Endothelial cell (in vitro differentiated cells): Measurements from ENCODE around the gene AKAP8. TPM values are rescaled to one million over a fixed set of nuclear protein-coding genes. Genes with fewer than 3 reads are reported as not detected.
A peak's percentile ranks its signal among the peaks of the same experiment; 100 is the strongest.

Experiments
- DNase-seq: peaks from one replicate; pipeline ENCODE4 v3.0.0; 2021; ENCODE audit warnings: low spot score
- H3K27ac Mint-ChIP-seq: one replicate; pipeline ENCODE4 v1.8.0; 2021; ENCODE audit warnings: mixed read lengths, inconsistent platforms; ENCODE audit not compliant: unreplicated experiment
- H3K27me3 Mint-ChIP-seq: one replicate; pipeline ENCODE4 v1.8.0; 2021; ENCODE audit warnings: mild to moderate bottlenecking, moderate library complexity, mixed read lengths, inconsistent platforms; ENCODE audit not compliant: unreplicated experiment
- H3K36me3 Mint-ChIP-seq: one replicate; pipeline ENCODE4 v1.8.0; 2021; ENCODE audit warnings: mild to moderate bottlenecking, low read depth, mixed read lengths, inconsistent platforms; ENCODE audit not compliant: unreplicated experiment
- H3K4me1 Mint-ChIP-seq: one replicate; pipeline ENCODE4 v1.8.0; 2021; ENCODE audit warnings: mild to moderate bottlenecking, mixed read lengths, inconsistent platforms; ENCODE audit not compliant: unreplicated experiment
- H3K4me3 Mint-ChIP-seq: one replicate; pipeline ENCODE4 v1.8.0; 2021; ENCODE audit warnings: mild to moderate bottlenecking, mixed read lengths, inconsistent platforms; ENCODE audit not compliant: unreplicated experiment
- H3K9me3 Mint-ChIP-seq: one replicate; pipeline ENCODE4 v1.8.0; 2021; ENCODE audit warnings: mixed read lengths, inconsistent platforms; ENCODE audit not compliant: unreplicated experiment
- total RNA-seq: library from RNA; stranded (reverse); fragmentation: NEBNext Ultra II Directional; extraction: Animal tissue kit (Norgen Biotek cat#: 25700); gene quantifications from one replicate; pipeline ENCODE4 v1.2.1, GENCODE V29; 2021; ENCODE audit not compliant: unreplicated experiment
- TF ChIP-seq, protein P1 (sequence below): fragments of 200-600 bp; sonication (generic); IDR thresholded peaks from one replicate; pipeline ENCODE4 v1.5.0; 2021; ENCODE audit warnings: antibody characterized with exemption; ENCODE audit not compliant: unreplicated experiment

Gene AKAP8
- total RNA-seq, 1 donor from 2014 or later: 36.5 TPM

DNA sequence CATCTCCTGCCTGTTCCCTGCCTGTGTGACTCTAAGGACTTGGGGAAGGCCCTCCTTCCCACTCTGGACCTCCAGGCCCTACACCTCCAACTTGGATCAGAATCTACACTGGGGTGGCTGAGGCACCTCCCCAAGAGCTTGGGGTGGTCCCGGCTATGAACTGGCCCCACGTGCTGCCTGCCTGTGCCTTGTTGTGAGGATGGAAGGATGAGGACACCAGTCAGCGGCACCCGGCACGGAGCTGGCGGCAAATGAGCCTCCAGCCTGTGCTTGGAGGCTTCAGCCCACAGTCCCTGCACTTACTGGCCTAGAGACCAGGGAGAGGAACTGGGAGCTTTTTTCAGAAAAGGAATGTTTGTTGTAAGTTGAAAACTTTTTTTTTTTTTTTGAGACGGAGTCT lies 8.5 kb downstream of the AKAP8 start:
- peaks cover 28% of the 10 kb centered on the region for H3K36me3 Mint-ChIP-seq
- no peak overlapping the region for H3K4me3 Mint-ChIP-seq
- H3K4me1 Mint-ChIP-seq: no peaks in the 10 kb centered on the region
- TF ChIP-seq, protein P1, sequence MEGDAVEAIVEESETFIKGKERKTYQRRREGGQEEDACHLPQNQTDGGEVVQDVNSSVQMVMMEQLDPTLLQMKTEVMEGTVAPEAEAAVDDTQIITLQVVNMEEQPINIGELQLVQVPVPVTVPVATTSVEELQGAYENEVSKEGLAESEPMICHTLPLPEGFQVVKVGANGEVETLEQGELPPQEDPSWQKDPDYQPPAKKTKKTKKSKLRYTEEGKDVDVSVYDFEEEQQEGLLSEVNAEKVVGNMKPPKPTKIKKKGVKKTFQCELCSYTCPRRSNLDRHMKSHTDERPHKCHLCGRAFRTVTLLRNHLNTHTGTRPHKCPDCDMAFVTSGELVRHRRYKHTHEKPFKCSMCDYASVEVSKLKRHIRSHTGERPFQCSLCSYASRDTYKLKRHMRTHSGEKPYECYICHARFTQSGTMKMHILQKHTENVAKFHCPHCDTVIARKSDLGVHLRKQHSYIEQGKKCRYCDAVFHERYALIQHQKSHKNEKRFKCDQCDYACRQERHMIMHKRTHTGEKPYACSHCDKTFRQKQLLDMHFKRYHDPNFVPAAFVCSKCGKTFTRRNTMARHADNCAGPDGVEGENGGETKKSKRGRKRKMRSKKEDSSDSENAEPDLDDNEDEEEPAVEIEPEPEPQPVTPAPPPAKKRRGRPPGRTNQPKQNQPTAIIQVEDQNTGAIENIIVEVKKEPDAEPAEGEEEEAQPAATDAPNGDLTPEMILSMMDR: no peak
- H3K27me3 Mint-ChIP-seq: peaks cover 5% of the 10 kb centered on the region
- H3K27ac Mint-ChIP-seq: no peak overlapping the region
- DNase-seq: no peak
- H3K9me3 Mint-ChIP-seq: no peaks in the 10 kb centered on the region

DNA sequence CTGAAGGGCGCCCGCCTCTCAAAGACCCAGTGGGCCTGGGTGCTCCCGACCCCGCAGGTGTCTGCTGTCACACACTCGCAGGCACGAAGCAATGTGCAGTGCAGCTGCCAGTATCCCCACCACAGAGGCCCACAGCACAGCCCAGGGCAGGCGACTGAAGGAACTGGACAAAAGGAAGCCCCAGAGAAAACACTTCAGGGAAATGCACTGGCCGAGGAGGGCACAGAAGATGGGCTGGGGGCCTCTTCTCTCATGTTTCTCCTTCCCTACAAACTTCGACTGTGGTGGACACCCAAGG lies 10.0 kb downstream of the AKAP8 start:
- no peak for DNase-seq
- H3K36me3 Mint-ChIP-seq: peaks cover 37% of the 10 kb centered on the region
- H3K4me1 Mint-ChIP-seq: no peaks in the 10 kb centered on the region
- no peak overlapping the region for H3K27ac Mint-ChIP-seq
- H3K27me3 Mint-ChIP-seq: peaks cover 5% of the 10 kb centered on the region
- TF ChIP-seq, protein P1: no peak
- no peaks in the 10 kb centered on the region for H3K9me3 Mint-ChIP-seq
- H3K4me3 Mint-ChIP-seq: no peak overlapping the region

DNA sequence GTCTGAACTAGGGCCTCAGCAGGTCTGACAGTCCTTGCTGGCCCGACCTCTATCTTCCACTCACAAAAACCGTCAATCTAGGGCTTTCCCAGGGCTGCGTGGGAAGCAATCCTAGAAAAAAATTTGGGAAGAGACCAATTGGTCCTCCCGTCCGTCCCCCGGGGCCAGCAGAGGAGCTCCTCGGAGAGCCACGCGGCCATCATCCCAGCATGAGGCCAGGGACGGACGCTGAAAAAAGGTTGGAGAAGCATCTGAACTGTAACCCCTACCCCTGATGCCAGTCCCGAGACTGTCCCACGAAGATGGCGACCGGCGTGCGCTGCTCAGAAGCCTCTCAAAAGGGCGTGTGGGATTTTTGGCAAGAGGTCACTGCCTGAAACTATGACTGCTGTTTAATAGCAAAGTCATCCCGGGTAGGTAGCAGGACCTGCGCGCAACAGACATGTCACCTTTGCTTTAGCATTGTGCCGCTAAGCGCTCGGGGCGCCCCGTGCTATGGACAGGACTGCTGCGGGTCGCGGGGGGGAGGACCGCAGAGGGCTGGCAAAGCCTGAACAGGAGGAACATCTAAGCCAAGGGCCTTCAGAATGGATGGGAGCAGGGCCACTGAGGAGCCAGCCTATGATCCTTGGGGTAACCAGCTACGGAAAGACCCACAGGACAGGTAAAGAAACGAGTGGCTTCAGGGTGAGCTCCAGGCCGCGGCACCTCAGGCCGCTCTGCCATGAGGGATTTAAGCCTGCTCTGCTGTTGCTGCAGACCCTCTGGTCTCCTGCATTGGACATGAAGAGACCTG lies 10.6 kb downstream of the AKAP8 start:
- Mint-ChIP-seq H3K27me3 (peaks cover 5% of the 10 kb centered on the region), H3K4me3 (peak overlapping the region; percentile 57), H3K9me3 (no peaks in the 10 kb centered on the region), H3K36me3 (peaks cover 37% of the 10 kb centered on the region), H3K4me1 (no peaks in the 10 kb centered on the region), H3K27ac (peak overlapping the region; percentile 57)
- TF ChIP-seq, protein P1: no peak
- no peak for DNase-seq

DNA sequence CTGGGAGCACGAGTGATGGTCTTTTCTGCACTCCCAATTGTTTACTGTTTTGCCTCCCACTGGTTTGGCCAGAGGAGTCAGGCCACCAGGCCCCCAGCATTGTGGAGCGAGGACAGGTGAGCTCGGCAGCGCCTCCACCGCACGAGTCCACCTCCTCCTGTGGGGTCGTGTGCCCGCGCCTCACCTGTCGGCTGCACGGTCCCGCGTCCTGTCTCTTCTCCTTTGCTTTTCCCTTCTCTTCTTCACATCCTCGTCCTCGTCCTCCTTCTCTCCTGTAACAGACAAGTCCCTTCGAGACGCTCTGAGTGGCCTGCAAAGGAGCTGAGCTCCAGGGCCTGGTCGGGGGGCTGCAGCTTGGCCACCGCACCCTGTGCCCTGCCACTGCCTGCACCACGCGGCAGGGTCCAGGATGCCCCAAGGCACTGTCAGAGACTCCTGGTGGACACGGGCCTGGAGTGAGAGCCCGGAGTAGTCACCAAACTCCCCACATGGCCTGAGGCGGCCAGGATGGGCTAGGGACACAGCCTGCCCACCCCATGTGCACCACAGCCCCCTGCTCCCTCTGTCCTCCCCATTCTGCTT lies 11.4 kb downstream of the AKAP8 start:
- Mint-ChIP-seq H3K27me3 (peaks cover 3% of the 10 kb centered on the region), H3K4me3 (peak overlapping the region; percentile 57), H3K9me3 (no peaks in the 10 kb centered on the region), H3K36me3 (peaks cover 39% of the 10 kb centered on the region), H3K27ac (no peak overlapping the region), H3K4me1 (no peaks in the 10 kb centered on the region)
- no peak for DNase-seq
- TF ChIP-seq, protein P1: no peak

DNA sequence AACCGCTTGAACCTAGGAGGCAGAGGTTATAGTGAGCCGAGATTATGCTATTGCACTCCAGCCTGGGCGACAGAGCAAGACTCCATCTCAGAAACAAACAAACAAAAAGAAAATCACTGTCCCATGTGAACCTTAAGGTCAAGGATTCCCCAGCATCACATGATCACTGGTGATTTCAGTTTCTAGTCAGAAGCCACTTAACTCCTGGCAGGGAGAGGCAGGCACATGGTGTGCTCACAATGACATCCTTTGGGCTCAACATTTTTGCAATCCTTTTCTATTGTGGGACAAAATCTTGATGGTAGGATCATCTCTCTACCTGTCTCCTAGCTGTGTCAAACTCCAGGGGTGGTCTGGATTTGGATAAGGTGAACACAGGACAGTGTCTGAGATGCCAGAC lies 12.1 kb downstream of the AKAP8 start:
- H3K9me3 Mint-ChIP-seq: no peaks in the 10 kb centered on the region
- H3K36me3 Mint-ChIP-seq: peaks cover 35% of the 10 kb centered on the region
- H3K27me3 Mint-ChIP-seq: peaks cover 2% of the 10 kb centered on the region
- no peaks in the 10 kb centered on the region for H3K4me1 Mint-ChIP-seq
- no peak overlapping the region for H3K4me3 Mint-ChIP-seq
- no peak overlapping the region for H3K27ac Mint-ChIP-seq
- TF ChIP-seq, protein P1: no peak
- no peak for DNase-seq
